MCF 10A (cell line): ENCODE data around the gene CFAP46. TPM values are rescaled to one million over a fixed set of nuclear protein-coding genes. Genes with fewer than 3 reads are reported as not detected.

Experiments used
- BruUV-seq: library from RNA; stranded (reverse); fragments of 400-500 nt; replicated peaks from 2 replicates; lab custom pipeline; 2021; lab: Mats Ljungman, UMichigan
- CTCF ChIA-PET: fragments of 300-600 bp; sonication (Branson Sonifier 250); formaldehyde crosslinking; extraction: SDS; loops from one replicate; lab custom pipeline; 2021; ENCODE audit warnings: antibody characterized with exemption, inconsistent platforms; lab: Yijun Ruan, JAX
- POLR2A ChIA-PET: fragments of 300-600, 350-650 bp; sonication (Branson Sonifier 250); formaldehyde crosslinking; extraction: SDS; loops from one replicate; lab custom pipeline; 2020; ENCODE audit warnings: antibody characterized with exemption, inconsistent platforms; lab: Yijun Ruan, JAX
- DNase-seq: peaks from one replicate; pipeline ENCODE4 v3.0.0-alpha.2; 2018; ENCODE audit not compliant: unreplicated experiment
- H3K27ac Mint-ChIP-seq: one replicate; pipeline ENCODE4 v1.8.0; 2022; ENCODE audit warnings: mild to moderate bottlenecking, low read depth, mixed read lengths; ENCODE audit not compliant: unreplicated experiment
- H3K27me3 Mint-ChIP-seq: one replicate; pipeline ENCODE4 v1.8.0; 2022; ENCODE audit warnings: mixed read lengths; ENCODE audit not compliant: insufficient read depth, unreplicated experiment
- H3K36me3 Mint-ChIP-seq: one replicate; pipeline ENCODE4 v1.8.0; 2022; ENCODE audit warnings: mild to moderate bottlenecking, moderate library complexity, mixed read lengths; ENCODE audit not compliant: insufficient read depth, unreplicated experiment
- H3K4me1 Mint-ChIP-seq: one replicate; pipeline ENCODE4 v1.8.0; 2022; ENCODE audit warnings: mixed read lengths; ENCODE audit not compliant: insufficient read depth, unreplicated experiment
- H3K4me3 Mint-ChIP-seq: one replicate; pipeline ENCODE4 v1.8.0; 2022; ENCODE audit warnings: mild to moderate bottlenecking, moderate library complexity, mixed read lengths; ENCODE audit not compliant: unreplicated experiment
- H3K9me3 Mint-ChIP-seq: one replicate; pipeline ENCODE4 v1.8.0; 2022; ENCODE audit warnings: mixed read lengths; ENCODE audit not compliant: unreplicated experiment
- intact Hi-C: fragments of 100-400 bp; cut with micrococcal nuclease; formaldehyde crosslinking; loops from 2 replicates; pipeline ENCODE4 v1.14.1; 2022
- total RNA-seq: library from RNA; stranded (reverse); gene quantifications from 2 replicates; pipeline ENCODE4 v1.2.3, GENCODE V29; 2022
- TF ChIP-seq, protein P1 (sequence below): fragments of 200-600 bp; IDR thresholded peaks from one replicate; pipeline ENCODE4 v1.8.0; 2022; ENCODE audit warnings: antibody characterized with exemption, mild to moderate bottlenecking; ENCODE audit not compliant: unreplicated experiment

The CFAP46 gene
- total RNA-seq, 1 experiment from 2014 or later: 0.33 TPM

DNA sequence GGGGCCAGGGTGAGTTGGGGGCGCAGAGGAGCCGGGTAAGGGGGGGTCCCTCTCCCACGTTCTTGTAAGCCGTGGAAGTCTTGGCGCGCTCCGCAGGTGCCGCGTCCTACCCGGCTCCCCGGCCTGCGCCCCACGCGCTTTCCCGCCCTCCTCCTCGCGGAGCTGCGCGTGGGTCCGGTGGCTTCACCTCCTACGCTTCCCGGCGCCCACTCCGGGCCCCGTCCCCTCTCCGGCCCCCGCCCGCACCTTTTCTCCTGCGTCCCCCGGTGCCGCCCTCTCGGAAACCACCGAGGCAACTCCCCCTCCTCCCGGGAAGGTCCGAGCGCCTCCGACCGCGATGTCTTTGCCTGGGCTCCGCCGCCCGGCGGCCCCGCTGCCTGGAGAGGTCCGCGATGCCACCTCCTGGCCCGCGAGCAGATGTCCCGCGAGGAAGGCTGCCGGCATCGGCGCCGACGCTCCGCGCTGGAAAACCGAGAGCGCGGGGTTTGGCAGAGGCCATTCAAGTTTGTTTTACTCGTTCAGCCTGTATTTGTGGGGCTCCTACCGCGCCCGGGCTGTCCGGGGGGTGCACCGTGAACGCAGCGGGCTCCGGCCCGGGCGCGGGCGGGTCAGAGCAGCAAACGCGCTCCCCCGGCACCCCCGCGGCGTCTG, 154.1 kb downstream of the CFAP46 start:
- ChIA-PET CTCF (no interaction called here), POLR2A (no interaction called here)

DNA sequence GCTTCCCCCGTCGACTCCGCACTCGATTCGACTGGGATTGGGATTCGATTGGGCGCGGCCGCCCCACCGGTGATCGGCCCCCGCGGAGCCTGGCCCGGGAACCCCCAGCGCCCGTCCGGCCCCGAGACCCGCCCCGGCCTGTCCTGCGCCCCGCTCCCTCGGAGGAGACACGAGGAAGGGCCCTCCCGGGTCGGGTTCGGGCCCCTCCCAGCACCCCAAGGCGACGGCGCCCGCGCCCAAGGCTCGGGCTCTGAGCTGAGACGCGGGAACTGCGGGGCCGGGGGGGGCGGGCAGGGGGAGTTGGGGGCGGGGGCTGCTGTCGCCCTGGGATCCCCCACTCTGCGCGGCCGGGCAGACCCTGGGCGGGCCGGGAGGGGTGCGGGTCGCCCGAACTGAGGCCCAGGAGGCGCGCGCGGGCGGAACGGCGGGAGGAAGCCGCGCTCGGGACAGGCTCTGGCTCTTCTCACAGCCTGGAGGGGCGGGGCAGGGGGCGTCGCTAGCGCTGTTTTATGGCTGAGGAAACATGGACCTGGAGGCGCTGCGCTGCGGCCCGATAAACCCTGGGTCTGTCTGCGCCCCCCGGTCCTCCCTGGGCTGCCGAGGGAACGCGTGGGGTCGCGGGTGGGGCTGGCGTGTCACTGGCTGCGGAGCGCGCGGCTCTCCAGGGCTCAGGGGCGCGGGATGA, 154.7 kb downstream of the CFAP46 start:
- Mint-ChIP-seq H3K36me3 (peaks cover 1% of the 10 kb centered on the region), H3K4me1 (no peaks in the 10 kb centered on the region), H3K9me3 (no peaks in the 10 kb centered on the region), H3K27ac (no peak overlapping the region), H3K4me3 (no peak overlapping the region), H3K27me3 (no peaks in the 10 kb centered on the region)
- CTCF ChIA-PET: no interaction called here
- intact Hi-C loops: no loop called here
- POLR2A ChIA-PET: no interaction called here
- BruUV-seq: no TSS peak
- TF ChIP-seq, protein P1, sequence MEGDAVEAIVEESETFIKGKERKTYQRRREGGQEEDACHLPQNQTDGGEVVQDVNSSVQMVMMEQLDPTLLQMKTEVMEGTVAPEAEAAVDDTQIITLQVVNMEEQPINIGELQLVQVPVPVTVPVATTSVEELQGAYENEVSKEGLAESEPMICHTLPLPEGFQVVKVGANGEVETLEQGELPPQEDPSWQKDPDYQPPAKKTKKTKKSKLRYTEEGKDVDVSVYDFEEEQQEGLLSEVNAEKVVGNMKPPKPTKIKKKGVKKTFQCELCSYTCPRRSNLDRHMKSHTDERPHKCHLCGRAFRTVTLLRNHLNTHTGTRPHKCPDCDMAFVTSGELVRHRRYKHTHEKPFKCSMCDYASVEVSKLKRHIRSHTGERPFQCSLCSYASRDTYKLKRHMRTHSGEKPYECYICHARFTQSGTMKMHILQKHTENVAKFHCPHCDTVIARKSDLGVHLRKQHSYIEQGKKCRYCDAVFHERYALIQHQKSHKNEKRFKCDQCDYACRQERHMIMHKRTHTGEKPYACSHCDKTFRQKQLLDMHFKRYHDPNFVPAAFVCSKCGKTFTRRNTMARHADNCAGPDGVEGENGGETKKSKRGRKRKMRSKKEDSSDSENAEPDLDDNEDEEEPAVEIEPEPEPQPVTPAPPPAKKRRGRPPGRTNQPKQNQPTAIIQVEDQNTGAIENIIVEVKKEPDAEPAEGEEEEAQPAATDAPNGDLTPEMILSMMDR: no peak
- no peak for DNase-seq

More for the DNA sequence above, 154.1 kb downstream of the CFAP46 start:
- Mint-ChIP-seq H3K27me3 (no peaks in the 10 kb centered on the region), H3K4me1 (no peaks in the 10 kb centered on the region), H3K9me3 (no peaks in the 10 kb centered on the region), H3K36me3 (no peaks in the 10 kb centered on the region), H3K4me3 (no peak overlapping the region), H3K27ac (no peak overlapping the region)
- no peak for DNase-seq
- no TSS peak for BruUV-seq
- intact Hi-C loops: no loop called here
- TF ChIP-seq, protein P1: no peak

DNA sequence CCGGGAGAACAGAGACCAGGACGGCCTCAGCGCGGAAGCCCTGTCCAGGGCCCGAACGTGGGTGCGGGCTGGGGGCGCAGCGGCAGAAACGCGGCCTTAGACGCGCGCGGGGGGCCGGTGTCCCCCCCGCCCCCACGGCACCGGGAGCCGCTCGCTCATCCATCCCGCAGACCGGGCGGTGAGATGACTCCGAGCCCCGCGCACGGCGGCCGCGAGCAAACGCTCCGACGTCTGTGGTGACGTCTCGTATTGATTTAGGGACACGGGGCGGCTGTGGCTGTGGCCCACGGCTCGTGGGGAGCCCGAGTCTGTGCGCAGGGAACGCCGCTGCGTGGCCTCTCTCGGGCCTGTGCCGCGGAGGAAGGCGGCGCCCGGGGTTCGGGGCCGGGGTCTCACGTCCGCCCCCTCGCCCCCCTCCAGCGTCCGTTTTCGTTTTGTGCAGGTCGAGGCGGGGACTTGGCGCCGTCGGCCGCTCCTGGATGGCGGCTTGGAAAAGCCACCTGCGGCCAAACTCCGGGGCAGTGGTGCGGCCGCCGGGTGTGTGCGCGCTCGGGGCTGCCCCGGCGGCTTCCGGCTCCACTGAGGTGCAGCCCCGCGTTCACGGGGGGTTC, 155.4 kb downstream of the CFAP46 start:
- no TSS peak for BruUV-seq
- CTCF ChIA-PET: no interaction called here
- no peak for DNase-seq

DNA sequence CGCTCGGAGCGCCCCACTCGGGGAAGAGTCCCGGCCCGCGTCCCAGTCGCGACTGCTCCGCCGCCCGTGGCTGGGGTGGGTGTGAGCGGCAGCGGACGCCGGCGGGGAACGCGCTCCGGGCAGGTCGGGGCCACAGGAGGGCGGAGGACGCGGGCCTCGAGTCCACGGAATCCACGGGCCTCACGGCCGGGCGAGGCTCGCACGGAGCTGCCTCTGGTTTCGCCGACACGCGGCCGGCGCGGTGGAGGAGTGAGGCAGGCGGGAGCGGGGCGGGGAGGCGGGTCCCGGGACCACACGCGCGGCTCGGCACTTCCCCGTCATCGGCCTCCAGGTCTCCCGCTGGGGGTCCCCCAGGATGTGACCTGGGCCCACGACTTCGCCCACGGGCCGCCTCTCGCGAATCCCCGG, 155.9 kb downstream of the CFAP46 start:
- TF ChIP-seq, protein P1: no peak
- no peaks in the 10 kb centered on the region for H3K4me1 Mint-ChIP-seq
- H3K27ac Mint-ChIP-seq: no peak overlapping the region
- H3K9me3 Mint-ChIP-seq: no peaks in the 10 kb centered on the region
- no peak for DNase-seq
- ChIA-PET CTCF (no interaction called here), POLR2A (no interaction called here)
- H3K36me3 Mint-ChIP-seq: peaks cover 11% of the 10 kb centered on the region
- no TSS peak for BruUV-seq
- H3K27me3 Mint-ChIP-seq: no peaks in the 10 kb centered on the region
- intact Hi-C loops: no loop called here
- no peak overlapping the region for H3K4me3 Mint-ChIP-seq

More for the DNA sequence above, 155.4 kb downstream of the CFAP46 start:
- H3K27ac Mint-ChIP-seq: no peak overlapping the region
- no peaks in the 10 kb centered on the region for H3K27me3 Mint-ChIP-seq
- TF ChIP-seq, protein P1: no peak
- H3K4me1 Mint-ChIP-seq: no peaks in the 10 kb centered on the region
- intact Hi-C loops: no loop called here
- POLR2A ChIA-PET: no interaction called here
- H3K36me3 Mint-ChIP-seq: peaks cover 8% of the 10 kb centered on the region
- H3K9me3 Mint-ChIP-seq: no peaks in the 10 kb centered on the region
- H3K4me3 Mint-ChIP-seq: no peak overlapping the region
